GM23338 (cell line): ENCODE data around the gene CDK14. TPM values are rescaled to one million over a fixed set of nuclear protein-coding genes. Genes with fewer than 3 reads are reported as not detected.

Experiments
- CREB1 ChIP-seq: fragments of 250-450 bp; sonication (Bioruptor Pico); IDR thresholded peaks from 2 replicates; pipeline ENCODE4 v1.5.0; 2020; ENCODE audit warnings: low read depth, mild to moderate bottlenecking, moderate library complexity
- CTCF ChIP-seq, 2 experiments: fragments of 200-600 bp in 1 of 2; sonication (generic) in 1 of 2; conservative IDR thresholded peaks; 2 replicates each; pipeline versions ENCODE4 v1.5.1 to v1.6.1; 2016 to 2017; ENCODE audit warnings: antibody characterized with exemption in 2 of 2, low read depth in 2 of 2, mild to moderate bottlenecking in 2 of 2, moderate library complexity in 1 of 2
- ETS1 ChIP-seq: IDR thresholded peaks from 2 replicates; pipeline ENCODE4 v1.6.1; 2016; ENCODE audit warnings: antibody characterized with exemption
- EZH2 ChIP-seq: fragments of 200-600 bp; sonication (generic); IDR thresholded peaks from one replicate; pipeline ENCODE4 v1.8.0; 2017; ENCODE audit warnings: antibody characterized with exemption, mild to moderate bottlenecking, low read depth; ENCODE audit not compliant: unreplicated experiment
- EZH2phosphoT487 ChIP-seq: fragments of 200-600 bp; sonication (generic); IDR thresholded peaks from one replicate; pipeline ENCODE4 v1.8.1; 2018; ENCODE audit warnings: antibody characterized with exemption; ENCODE audit not compliant: unreplicated experiment
- NANOG ChIP-seq: IDR thresholded peaks from 2 replicates; pipeline ENCODE4 v1.6.1; 2016; ENCODE audit warnings: antibody characterized with exemption, borderline replicate concordance
- POLR2AphosphoS5 ChIP-seq: IDR thresholded peaks from 2 replicates; pipeline ENCODE4 v1.6.1; 2016; ENCODE audit warnings: antibody characterized with exemption, low read depth
- REST ChIP-seq: IDR thresholded peaks from one replicate; pipeline ENCODE4 v1.6.1; 2018; ENCODE audit warnings: antibody characterized with exemption; ENCODE audit not compliant: unreplicated experiment
- STAT1 ChIP-seq: IDR thresholded peaks from one replicate; pipeline ENCODE4 v1.6.1; 2016; ENCODE audit warnings: antibody characterized with exemption; ENCODE audit not compliant: unreplicated experiment
- ZNF114 ChIP-seq: fragments of 250-450 bp; sonication (Bioruptor Pico); IDR thresholded peaks from 2 replicates; pipeline ENCODE4 v1.5.0; 2020; ENCODE audit warnings: mild to moderate bottlenecking, moderate library complexity
- ZNF331 ChIP-seq: fragments of 250-450 bp; sonication (Bioruptor Pico); IDR thresholded peaks from 2 replicates; pipeline ENCODE4 v1.5.0; 2020; ENCODE audit warnings: low read depth, mild to moderate bottlenecking, moderate library complexity
- ZNF462 ChIP-seq: fragments of 250-450 bp; sonication (Bioruptor Pico); IDR thresholded peaks from 2 replicates; pipeline ENCODE4 v1.5.0; 2020; ENCODE audit warnings: mild to moderate bottlenecking, moderate library complexity
- polyA plus RNA-seq: library from polyadenylated mRNA; unstranded; fragments of >200 nt; fragmentation: Nextera tagmentation; extraction: Ambion mirVana; gene quantifications from 2 replicates; pipeline ENCODE4 v1.2.1, GENCODE V29; 2016
- total RNA-seq: library from RNA; depleted of rRNA; stranded (reverse); fragments of >200 nt; shearing (Covaris generic); gene quantifications from 2 replicates; pipeline ENCODE4 v1.2.3, GENCODE V29; 2014

Gene CDK14
- total and polyA plus RNA-seq, 2 experiments from 2014 or later: 11.2 to 24.0 TPM

- TF ChIP-seq ZNF462: no peak
- no peak for TF ChIP-seq CTCF (conservative IDR thresholded peaks at IDR 0.05; ENCODE audit: low read depth in 2 of 2)
- TF ChIP-seq REST: no peak
- no peak for TF ChIP-seq EZH2
- no peak for TF ChIP-seq POLR2AphosphoS5
- no peak for TF ChIP-seq EZH2phosphoT487
- TF ChIP-seq ZNF331 (CRISPR knock-in tag): no peak
- TF ChIP-seq STAT1: no peak
- no peak for TF ChIP-seq NANOG
- no peak for TF ChIP-seq ETS1
- TF ChIP-seq CREB1 (CRISPR knock-in tag): no peak
- no peak for TF ChIP-seq ZNF114 (CRISPR knock-in tag)
Observed at GRCh38 chr7:91039033-91039432, 442.9 kb downstream of the CDK14 start (continued).
